Psoas muscle (tissue), 8 donors: ENCODE measurements around the gene TNFAIP3. TPM values are rescaled to one million over a fixed set of nuclear protein-coding genes. Genes with fewer than 3 reads are reported as not detected.

Experiments
- ATAC-seq, 4 donors: fragments of 200-7000 bp; cut with Tn5 transposase; one replicate each; pipeline ENCODE4 v1.9.1; 2020; ENCODE audit warnings: moderate library complexity in 3 of 4, mild to moderate bottlenecking in 2 of 4
- DNase-seq, 2 donors: peaks; one replicate each; pipeline ENCODE4 v3.0.0-alpha.2; 2020
- H3K27ac ChIP-seq: fragments of 200-600 bp; one replicate; pipeline ENCODE4 v1.8.0; 2022
- H3K27me3 ChIP-seq, 3 donors: fragments of 200-600 bp in 1 of 3; one replicate each; pipeline versions ENCODE4 v1.6.1 to v1.8.0; 2013 to 2022; ENCODE audit warnings: low read length in 2 of 3, mild to moderate bottlenecking in 2 of 3, moderate library complexity in 1 of 3; ENCODE audit not compliant: insufficient read depth in 3 of 3
- H3K36me3 ChIP-seq, 2 donors: fragments of 200-600 bp in 1 of 2; one replicate each; pipeline versions ENCODE4 v1.6.1 to v1.8.0; 2013 to 2022; ENCODE audit warnings: low read depth in 1 of 2, mild to moderate bottlenecking in 1 of 2, moderate library complexity in 1 of 2; ENCODE audit not compliant: insufficient read depth in 1 of 2
- H3K4me1 ChIP-seq: fragments of 200-600 bp; one replicate; pipeline ENCODE4 v1.8.0; 2022
- H3K4me3 ChIP-seq: fragments of 200-600 bp; one replicate; pipeline ENCODE4 v1.8.0; 2022; ENCODE audit warnings: mild to moderate bottlenecking
- H3K9me3 ChIP-seq: fragments of 200-600 bp; one replicate; pipeline ENCODE4 v1.8.0; 2022
- CTCF ChIP-seq: fragments of 200-600 bp; IDR thresholded peaks from one replicate; pipeline ENCODE4 v1.8.0; 2022; ENCODE audit warnings: antibody characterized with exemption
- WGBS, 3 donors: extraction: QIAGEN DNeasy Blood & Tissue Kit; methylation state at CpG; one replicate each; pipeline versions ENCODE4 v1.1.6 to v1.1.7; 2013; 5-methylcytosine and 5-hydroxymethylcytosine counted together
- intact Hi-C, 2 donors: fragments of 100-400 bp; cut with DNase I; formaldehyde crosslinking; loops; one replicate each; pipeline versions ENCODE4 v1.11.0 to v1.14.2; 2022
- polyA plus RNA-seq, 3 donors: library from polyadenylated mRNA; stranded (reverse); fragments of 200-250 nt; gene quantifications; one replicate each; pipeline ENCODE4 v1.2.3, GENCODE V29; 2013
- total RNA-seq, 4 donors: library from RNA; stranded (reverse); fragmentation: NEBNext Ultra II Directional in 2 of 4; extraction: Animal tissue kit (Norgen Biotek cat#: 25700) in 2 of 4; gene quantifications; one replicate each; pipeline versions ENCODE4 v1.2.1 to v1.2.4, GENCODE V29; 2021 to 2023
- donor health status: healthy with polysubstance abuse.
- donor health status: DM: no; HTN: no; CAD: no; lungs with moderate emphysema.
- donor health status: Bipolar disorder and iron deficiency.
- donor health status: healthy.
- donor health status: DM: yes; HTN: yes; CAD: no.
- donor health status: DM: no; HTN: no; CAD: no.
- donor health status: DM: no; HTN: no; CAD: no.
- donor health status: DM: yes; HTN: yes; CAD: no.

TNFAIP3 gene
- total and polyA plus RNA-seq, 7 donors = 2.0 to 12.8 (median 4.3) TPM

- Histone ChIP-seq H3K4me3 (no peak overlapping the region), H3K36me3 (peaks cover 9 to 82% of the 10 kb centered on the region in 2 donors), H3K27ac (no peak overlapping the region), H3K9me3 (no peaks in the 10 kb centered on the region), H3K4me1 (peaks cover 17% of the 10 kb centered on the region), H3K27me3 (no peaks in the 10 kb centered on the region)
- DNase-seq (no peak), ATAC-seq (no peak)
- no peak for TF ChIP-seq CTCF
- 95 to 99% (median 97%) methylated on average over 3 of the region's 3 CpGs for WGBS, 3 donors
- intact Hi-C loops = no loop called here
Observed at GRCh38 chr6:137877113-137877512, 10.1 kb downstream of the TNFAIP3 start.

DNA sequence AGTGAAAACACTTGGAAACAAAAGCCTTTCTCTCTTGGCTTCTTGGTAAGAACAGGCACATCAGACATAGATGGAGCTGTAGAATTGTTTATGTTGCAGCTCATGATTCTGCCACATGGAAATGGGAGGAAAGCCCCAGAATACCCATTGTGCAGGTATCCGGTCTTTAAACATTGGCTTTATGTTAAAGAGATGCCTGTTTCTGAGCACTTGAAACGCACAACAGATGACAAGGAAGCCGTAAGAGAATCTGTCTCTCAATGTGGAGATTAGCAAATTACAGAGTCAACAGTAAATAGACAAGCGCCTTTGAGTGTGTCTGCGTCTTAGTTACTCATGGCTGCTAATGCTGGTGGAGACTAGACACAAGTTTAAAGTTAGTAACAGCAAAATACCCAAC lies 10.5 kb downstream of the TNFAIP3 start:
- Histone ChIP-seq H3K27ac (no peak overlapping the region), H3K4me3 (no peak overlapping the region), H3K4me1 (peaks cover 13% of the 10 kb centered on the region), H3K27me3 (no peaks in the 10 kb centered on the region), H3K36me3 (peaks cover 14 to 82% of the 10 kb centered on the region in 2 donors), H3K9me3 (no peaks in the 10 kb centered on the region)
- no peak for DNase-seq
- ATAC-seq = no peak
- TF ChIP-seq CTCF = no peak
- 95 to 98% (median 96%) methylated on average over 5 of the region's 5 CpGs for WGBS, 3 donors
- intact Hi-C loops = no loop called here

- ATAC-seq (no peak), DNase-seq (no peak)
- Histone ChIP-seq H3K9me3 (no peaks in the 10 kb centered on the region), H3K27me3 (no peaks in the 10 kb centered on the region), H3K4me3 (no peak overlapping the region), H3K4me1 (peaks cover 9% of the 10 kb centered on the region), H3K27ac (no peak overlapping the region), H3K36me3 (peaks cover 15 to 84% of the 10 kb centered on the region in 2 donors)
- intact Hi-C loops = no loop called here
- WGBS, 3 donors = 62 to 79% (median 68%) methylated on average over 2 of the region's 2 CpGs
- TF ChIP-seq CTCF = no peak
Observed at GRCh38 chr6:137878029-137878428, 11.0 kb downstream of the TNFAIP3 start.

DNA sequence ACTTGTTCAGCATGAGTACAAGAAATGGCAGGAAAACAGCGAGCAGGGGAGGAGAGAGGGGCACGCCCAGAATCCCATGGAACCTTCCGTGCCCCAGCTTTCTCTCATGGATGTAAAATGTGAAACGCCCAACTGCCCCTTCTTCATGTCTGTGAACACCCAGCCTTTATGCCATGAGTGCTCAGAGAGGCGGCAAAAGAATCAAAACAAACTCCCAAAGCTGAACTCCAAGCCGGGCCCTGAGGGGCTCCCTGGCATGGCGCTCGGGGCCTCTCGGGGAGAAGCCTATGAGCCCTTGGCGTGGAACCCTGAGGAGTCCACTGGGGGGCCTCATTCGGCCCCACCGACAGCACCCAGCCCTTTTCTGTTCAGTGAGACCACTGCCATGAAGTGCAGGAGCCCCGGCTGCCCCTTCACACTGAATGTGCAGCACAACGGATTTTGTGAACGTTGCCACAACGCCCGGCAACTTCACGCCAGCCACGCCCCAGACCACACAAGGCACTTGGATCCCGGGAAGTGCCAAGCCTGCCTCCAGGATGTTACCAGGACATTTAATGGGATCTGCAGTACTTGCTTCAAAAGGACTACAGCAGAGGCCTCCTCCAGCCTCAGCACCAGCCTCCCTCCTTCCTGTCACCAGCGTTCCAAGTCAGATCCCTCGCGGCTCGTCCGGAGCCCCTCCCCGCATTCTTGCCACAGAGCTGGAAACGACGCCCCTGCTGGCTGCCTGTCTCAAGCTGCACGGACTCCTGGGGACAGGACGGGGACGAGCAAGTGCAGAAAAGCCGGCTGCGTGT lies 11.6 kb downstream of the TNFAIP3 start:
- Histone ChIP-seq H3K4me1 (peaks cover 5% of the 10 kb centered on the region), H3K4me3 (no peak overlapping the region), H3K36me3 (peaks cover 15 to 85% of the 10 kb centered on the region in 2 donors), H3K27me3 (no peaks in the 10 kb centered on the region), H3K27ac (no peak overlapping the region), H3K9me3 (no peaks in the 10 kb centered on the region)
- WGBS, 3 donors = 71 to 75% (median 72%) methylated on average over 33 of the region's 33 CpGs
- intact Hi-C loops = no loop called here
- no peak for TF ChIP-seq CTCF
- ATAC-seq (peak in 3 of 4 donors; percentile 38 to 68 (median 52)), DNase-seq (peak; percentile 73 to 82)
